Measurements from ENCODE around the gene CIAPIN1.

CIAPIN1 gene

GRCh38 chr16:57473906-57474305, 26.7 kb upstream of the CIAPIN1 start:
- Histone ChIP-seq H3K9ac (ENCODE audit: low read depth, low read length) (no peak overlapping the region), H3K4me3 (ENCODE audit: low read depth, low read length) (no peak overlapping the region), H3K4me1 (ENCODE audit: control insufficient read depth, insufficient read depth, low read length) (peaks cover 36% of the 10 kb centered on the region), H3K9me3 (ENCODE audit: control insufficient read depth, insufficient read depth, low read length) (no peaks in the 10 kb centered on the region), H3K36me3 (ENCODE audit: control insufficient read depth, insufficient read depth, low read length) (peaks cover 24% of the 10 kb centered on the region), H3K27me3 (ENCODE audit: control insufficient read depth, insufficient read depth, low read length) (peaks cover 5% of the 10 kb centered on the region)

- Histone ChIP-seq H3K36me3 (ENCODE audit: control insufficient read depth, insufficient read depth, low read length) (peaks cover 26% of the 10 kb centered on the region), H3K4me1 (ENCODE audit: control insufficient read depth, insufficient read depth, low read length) (peaks cover 36% of the 10 kb centered on the region), H3K9ac (ENCODE audit: low read depth, low read length) (no peak overlapping the region), H3K9me3 (ENCODE audit: control insufficient read depth, insufficient read depth, low read length) (no peaks in the 10 kb centered on the region), H3K27me3 (ENCODE audit: control insufficient read depth, insufficient read depth, low read length) (peaks cover under 1% of the 10 kb centered on the region), H3K4me3 (ENCODE audit: low read depth, low read length) (no peak overlapping the region)
Observed at GRCh38 chr16:57473176-57473840, 26.1 kb upstream of the CIAPIN1 start.

GRCh38 chr16:57472665-57473060, 25.5 kb upstream of the CIAPIN1 start:
- Histone ChIP-seq H3K9ac (ENCODE audit: low read depth, low read length) (peak overlapping the region; percentile 37), H3K27me3 (ENCODE audit: control insufficient read depth, insufficient read depth, low read length) (no peaks in the 10 kb centered on the region), H3K4me1 (ENCODE audit: control insufficient read depth, insufficient read depth, low read length) (peaks cover 36% of the 10 kb centered on the region), H3K36me3 (ENCODE audit: control insufficient read depth, insufficient read depth, low read length) (peaks cover 26% of the 10 kb centered on the region), H3K4me3 (ENCODE audit: low read depth, low read length) (no peak overlapping the region), H3K9me3 (ENCODE audit: control insufficient read depth, insufficient read depth, low read length) (no peaks in the 10 kb centered on the region)

DNA sequence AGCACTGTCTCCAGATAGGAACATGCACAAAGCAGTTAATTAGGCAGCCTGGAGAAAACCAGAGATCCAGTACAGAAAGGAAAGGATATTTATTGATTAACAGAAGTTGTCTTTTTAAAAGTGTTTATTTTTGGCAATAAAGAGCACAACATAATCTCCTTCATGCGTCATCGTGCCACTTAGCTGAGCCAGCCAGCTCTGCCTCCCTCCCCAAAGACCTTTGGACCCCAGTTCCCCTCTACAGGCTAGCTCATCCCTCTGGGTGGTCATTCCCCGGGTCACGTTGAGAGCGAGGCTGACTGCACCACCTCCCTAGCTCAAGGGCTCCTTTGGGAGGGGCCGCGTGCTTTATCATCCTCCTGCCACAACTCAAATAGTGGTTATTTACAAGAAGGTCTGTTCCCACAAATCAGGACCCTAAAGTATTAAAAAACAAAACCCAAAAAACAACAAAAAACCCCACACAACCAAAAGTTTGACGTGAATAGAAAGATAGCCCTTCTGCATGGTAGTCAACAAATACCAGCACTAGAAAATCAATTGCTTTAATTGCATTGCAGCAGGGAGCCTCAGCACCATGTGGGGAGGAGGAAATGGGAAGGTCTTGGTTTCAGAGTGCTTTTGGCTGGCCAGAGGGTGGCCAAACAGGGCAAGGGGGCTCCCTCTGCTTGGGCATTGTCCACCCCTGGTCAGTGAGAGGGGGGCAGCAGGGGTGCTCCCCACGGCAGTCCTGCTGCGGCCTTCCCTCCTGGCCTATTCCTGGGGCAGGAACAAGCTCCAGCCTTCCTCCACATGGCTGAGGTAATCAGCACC, 24.9 kb upstream of the CIAPIN1 start:
- H3K4me1 ChIP-seq (ENCODE audit: control insufficient read depth, insufficient read depth, low read length) = peaks cover 34% of the 10 kb centered on the region
- H3K36me3 ChIP-seq (ENCODE audit: control insufficient read depth, insufficient read depth, low read length) = peaks cover 26% of the 10 kb centered on the region
- H3K4me3 ChIP-seq (ENCODE audit: low read depth, low read length) = no peak overlapping the region
- H3K9me3 ChIP-seq (ENCODE audit: control insufficient read depth, insufficient read depth, low read length) = no peaks in the 10 kb centered on the region
- H3K27me3 ChIP-seq (ENCODE audit: control insufficient read depth, insufficient read depth, low read length) = no peaks in the 10 kb centered on the region
- H3K9ac ChIP-seq (ENCODE audit: low read depth, low read length) = peak overlapping the region; percentile 37

GRCh38 chr16:57471209-57471608, 24.0 kb upstream of the CIAPIN1 start:
- Histone ChIP-seq H3K9me3 (ENCODE audit: control insufficient read depth, insufficient read depth, low read length) (no peaks in the 10 kb centered on the region), H3K4me3 (ENCODE audit: low read depth, low read length) (no peak overlapping the region), H3K9ac (ENCODE audit: low read depth, low read length) (no peak overlapping the region), H3K36me3 (ENCODE audit: control insufficient read depth, insufficient read depth, low read length) (peaks cover 30% of the 10 kb centered on the region), H3K27me3 (ENCODE audit: control insufficient read depth, insufficient read depth, low read length) (no peaks in the 10 kb centered on the region), H3K4me1 (ENCODE audit: control insufficient read depth, insufficient read depth, low read length) (peaks cover 25% of the 10 kb centered on the region)

- no peaks in the 10 kb centered on the region for H3K27me3 ChIP-seq (ENCODE audit: control insufficient read depth, insufficient read depth, low read length)
- H3K4me3 ChIP-seq (ENCODE audit: low read depth, low read length) = no peak overlapping the region
- no peaks in the 10 kb centered on the region for H3K9me3 ChIP-seq (ENCODE audit: control insufficient read depth, insufficient read depth, low read length)
- peaks cover 22% of the 10 kb centered on the region for H3K4me1 ChIP-seq (ENCODE audit: control insufficient read depth, insufficient read depth, low read length)
- H3K36me3 ChIP-seq (ENCODE audit: control insufficient read depth, insufficient read depth, low read length) = peaks cover 35% of the 10 kb centered on the region
- no peak overlapping the region for H3K9ac ChIP-seq (ENCODE audit: low read depth, low read length)
Observed at GRCh38 chr16:57470711-57471110, 23.5 kb upstream of the CIAPIN1 start.

DNA sequence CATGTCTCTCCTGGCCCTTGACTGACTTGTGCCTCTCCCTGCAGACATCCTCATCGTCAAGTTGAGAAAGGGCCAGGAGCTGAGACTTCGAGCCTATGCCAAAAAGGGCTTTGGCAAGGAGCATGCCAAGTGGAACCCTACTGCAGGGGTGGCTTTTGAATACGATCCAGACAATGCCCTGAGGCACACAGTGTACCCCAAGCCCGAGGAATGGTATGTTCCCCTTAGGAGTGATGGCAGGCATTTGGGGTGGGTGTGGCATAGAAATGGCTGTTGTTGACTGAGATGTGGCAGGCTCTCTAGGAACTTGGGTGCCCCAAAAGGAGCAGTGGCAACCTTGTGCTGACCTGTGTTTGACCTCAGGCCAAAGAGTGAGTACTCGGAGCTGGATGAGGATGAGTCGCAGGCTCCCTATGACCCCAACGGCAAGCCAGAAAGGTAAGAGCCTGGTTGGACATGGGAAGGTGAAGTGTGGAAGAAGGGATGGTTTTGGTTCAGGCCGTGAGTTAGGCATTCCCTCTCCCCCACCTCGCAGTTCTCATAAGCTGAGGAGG, 22.8 kb upstream of the CIAPIN1 start:
- Histone ChIP-seq H3K9me3 (ENCODE audit: control insufficient read depth, insufficient read depth, low read length) (no peaks in the 10 kb centered on the region), H3K36me3 (ENCODE audit: control insufficient read depth, insufficient read depth, low read length) (peaks cover 35% of the 10 kb centered on the region), H3K9ac (ENCODE audit: low read depth, low read length) (no peak overlapping the region), H3K4me3 (ENCODE audit: low read depth, low read length) (no peak overlapping the region), H3K27me3 (ENCODE audit: control insufficient read depth, insufficient read depth, low read length) (no peaks in the 10 kb centered on the region), H3K4me1 (ENCODE audit: control insufficient read depth, insufficient read depth, low read length) (peaks cover 20% of the 10 kb centered on the region)

DNA sequence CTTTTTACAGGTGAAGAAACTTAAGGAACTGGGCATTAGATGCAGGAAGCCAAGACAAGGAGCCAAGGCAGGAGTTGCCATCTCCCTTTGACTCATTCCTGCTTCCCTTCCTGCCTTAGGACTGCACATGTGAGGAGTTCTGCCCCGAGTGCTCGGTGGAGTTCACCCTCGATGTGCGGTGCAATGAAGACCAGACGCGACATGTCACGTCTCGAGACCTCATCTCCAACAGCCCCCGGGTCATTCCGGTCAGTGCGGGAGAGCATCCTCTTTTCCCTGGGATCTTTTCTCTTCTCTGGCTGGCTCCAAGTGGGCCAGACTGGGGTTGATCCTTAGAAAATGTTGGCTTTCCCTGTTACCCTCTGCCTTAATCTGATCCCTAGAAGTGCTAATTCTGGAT, 21.9 kb upstream of the CIAPIN1 start:
- Histone ChIP-seq H3K4me3 (ENCODE audit: low read depth, low read length) (no peak overlapping the region), H3K4me1 (ENCODE audit: control insufficient read depth, insufficient read depth, low read length) (peaks cover 20% of the 10 kb centered on the region), H3K36me3 (ENCODE audit: control insufficient read depth, insufficient read depth, low read length) (peaks cover 35% of the 10 kb centered on the region), H3K9me3 (ENCODE audit: control insufficient read depth, insufficient read depth, low read length) (no peaks in the 10 kb centered on the region), H3K9ac (ENCODE audit: low read depth, low read length) (no peak overlapping the region), H3K27me3 (ENCODE audit: control insufficient read depth, insufficient read depth, low read length) (no peaks in the 10 kb centered on the region)

DNA sequence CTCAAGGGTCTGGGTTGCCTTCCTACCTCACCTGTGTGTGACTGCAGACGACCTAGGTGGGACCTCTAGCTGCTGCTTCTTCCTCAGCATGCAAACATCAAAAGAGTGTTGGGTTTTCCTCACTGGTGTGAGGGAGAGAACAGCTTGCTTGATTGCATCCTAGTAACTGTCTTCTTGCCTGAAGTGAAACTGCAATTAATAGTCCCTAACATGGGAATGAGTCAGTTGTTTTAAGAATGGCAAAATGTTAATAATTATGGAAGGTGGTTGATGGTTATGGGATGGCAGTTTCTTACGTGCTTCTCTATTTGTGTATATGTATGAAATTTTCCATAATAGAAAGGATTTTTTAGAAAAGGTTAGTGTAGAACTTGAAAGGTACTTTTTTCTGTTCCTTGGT, 21.2 kb upstream of the CIAPIN1 start:
- H3K4me1 ChIP-seq (ENCODE audit: control insufficient read depth, insufficient read depth, low read length) = peaks cover 19% of the 10 kb centered on the region
- no peaks in the 10 kb centered on the region for H3K27me3 ChIP-seq (ENCODE audit: control insufficient read depth, insufficient read depth, low read length)
- no peaks in the 10 kb centered on the region for H3K9me3 ChIP-seq (ENCODE audit: control insufficient read depth, insufficient read depth, low read length)
- no peak overlapping the region for H3K4me3 ChIP-seq (ENCODE audit: low read depth, low read length)
- no peak overlapping the region for H3K9ac ChIP-seq (ENCODE audit: low read depth, low read length)
- H3K36me3 ChIP-seq (ENCODE audit: control insufficient read depth, insufficient read depth, low read length) = peaks cover 33% of the 10 kb centered on the region

DNA sequence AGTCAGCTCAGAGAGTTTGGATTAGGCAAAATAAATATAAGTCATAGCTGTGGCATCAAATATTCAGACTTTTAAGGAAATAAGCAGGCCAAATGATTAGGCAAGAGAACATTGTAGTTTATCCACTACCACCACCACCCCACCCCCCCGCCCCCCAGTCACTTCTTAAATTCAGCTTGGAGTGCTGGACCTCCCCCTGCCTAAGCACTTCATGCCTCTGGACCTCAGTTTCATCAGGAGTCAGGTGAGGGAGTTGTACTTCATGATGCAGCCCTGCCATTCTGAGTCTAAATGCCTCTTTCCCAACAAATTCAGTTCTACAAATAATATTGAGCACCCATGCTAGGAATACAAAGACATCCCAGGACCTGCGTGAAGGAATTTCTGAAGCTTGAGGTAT, 17.3 kb upstream of the CIAPIN1 start:
- no peak overlapping the region for H3K4me3 ChIP-seq (ENCODE audit: low read depth, low read length)
- no peaks in the 10 kb centered on the region for H3K4me1 ChIP-seq (ENCODE audit: control insufficient read depth, insufficient read depth, low read length)
- no peaks in the 10 kb centered on the region for H3K27me3 ChIP-seq (ENCODE audit: control insufficient read depth, insufficient read depth, low read length)
- H3K9me3 ChIP-seq (ENCODE audit: control insufficient read depth, insufficient read depth, low read length) = no peaks in the 10 kb centered on the region
- H3K9ac ChIP-seq (ENCODE audit: low read depth, low read length) = no peak overlapping the region
- peaks cover 21% of the 10 kb centered on the region for H3K36me3 ChIP-seq (ENCODE audit: control insufficient read depth, insufficient read depth, low read length)

- peak overlapping the region; percentile 96 for H3K4me3 ChIP-seq (ENCODE audit: low read depth, low read length)
- H3K36me3 ChIP-seq (ENCODE audit: control insufficient read depth, insufficient read depth, low read length) = peaks cover 14% of the 10 kb centered on the region
- no peaks in the 10 kb centered on the region for H3K27me3 ChIP-seq (ENCODE audit: control insufficient read depth, insufficient read depth, low read length)
- H3K4me1 ChIP-seq (ENCODE audit: control insufficient read depth, insufficient read depth, low read length) = no peaks in the 10 kb centered on the region
- no peaks in the 10 kb centered on the region for H3K9me3 ChIP-seq (ENCODE audit: control insufficient read depth, insufficient read depth, low read length)
- peak overlapping the region; percentile 85 for H3K9ac ChIP-seq (ENCODE audit: low read depth, low read length)
Observed at GRCh38 chr16:57462978-57463362, 15.8 kb upstream of the CIAPIN1 start.

All from iPS-15b (cell line).